Trophoblast cell (in vitro differentiated cells and primary cell): ENCODE data around the gene LYPD3.

Source experiments
- DNase-seq, 2 donors: peaks; one replicate each; pipeline ENCODE4 v3.0.0-alpha.2; 2016
- H2AFZ ChIP-seq: 2 replicates; pipeline ENCODE4 v1.6.1; 2013; ENCODE audit warnings: low read length, moderate library complexity, mild to moderate bottlenecking; ENCODE audit not compliant: insufficient read depth, poor library complexity
- H2AK5ac ChIP-seq: 2 replicates; pipeline ENCODE4 v1.6.1; 2013; ENCODE audit warnings: mild to moderate bottlenecking, low read length
- H2BK120ac ChIP-seq: 2 replicates; pipeline ENCODE4 v1.6.1; 2013; ENCODE audit warnings: low read length, mild to moderate bottlenecking, moderate library complexity; ENCODE audit not compliant: insufficient read depth, poor library complexity
- H2BK12ac ChIP-seq: 2 replicates; pipeline ENCODE4 v1.6.1; 2013; ENCODE audit warnings: mild to moderate bottlenecking, low read length, moderate library complexity
- H2BK5ac ChIP-seq: 2 replicates; pipeline ENCODE4 v1.6.1; 2013; ENCODE audit warnings: low read length, low read depth, moderate library complexity, mild to moderate bottlenecking; ENCODE audit not compliant: poor library complexity
- H3K14ac ChIP-seq: 2 replicates; pipeline ENCODE4 v1.6.1; 2013; ENCODE audit warnings: mild to moderate bottlenecking, low read length
- H3K18ac ChIP-seq: 2 replicates; pipeline ENCODE4 v1.6.1; 2013; ENCODE audit warnings: mild to moderate bottlenecking, low read length
- H3K23ac ChIP-seq: 2 replicates; pipeline ENCODE4 v1.6.1; 2013; ENCODE audit warnings: low read length
- H3K27ac ChIP-seq: 2 replicates; pipeline ENCODE4 v1.5.1; 2013; ENCODE audit warnings: low read depth, mild to moderate bottlenecking, inconsistent platforms, low read length, moderate library complexity
- H3K27me3 ChIP-seq: 2 replicates; pipeline ENCODE4 v1.6.1; 2013; ENCODE audit warnings: inconsistent platforms, mild to moderate bottlenecking, low read length, moderate library complexity; ENCODE audit not compliant: insufficient read depth
- H3K36me3 ChIP-seq, 2 experiments: 1 replicate in 1 of 2; 2 replicates in 1 of 2; pipeline ENCODE4 v1.6.1; 2013; ENCODE audit warnings: low read length in 2 of 2, mild to moderate bottlenecking in 2 of 2, moderate library complexity in 1 of 2; ENCODE audit not compliant: insufficient read depth in 2 of 2, control insufficient read depth in 1 of 2
- H3K4ac ChIP-seq: 2 replicates; pipeline ENCODE4 v1.6.1; 2013; ENCODE audit warnings: low read depth, mild to moderate bottlenecking, low read length, moderate library complexity
- H3K4me1 ChIP-seq, 2 experiments: 1 replicate in 1 of 2; 2 replicates in 1 of 2; pipeline ENCODE4 v1.6.1; 2013; ENCODE audit warnings: low read length in 2 of 2, mild to moderate bottlenecking in 2 of 2, moderate library complexity in 1 of 2; ENCODE audit not compliant: insufficient read depth in 2 of 2, control insufficient read depth in 1 of 2
- H3K4me2 ChIP-seq: 2 replicates; pipeline ENCODE4 v1.6.1; 2013; ENCODE audit warnings: inconsistent platforms, mild to moderate bottlenecking, low read length, moderate library complexity
- H3K4me3 ChIP-seq: 2 replicates; pipeline ENCODE4 v1.5.1; 2013; ENCODE audit warnings: mild to moderate bottlenecking, low read depth, low read length, inconsistent platforms
- H3K79me1 ChIP-seq: one replicate; pipeline ENCODE4 v1.6.1; 2013; ENCODE audit warnings: low read length
- H3K79me2 ChIP-seq: 2 replicates; pipeline ENCODE4 v1.6.1; 2013; ENCODE audit warnings: low read length, mild to moderate bottlenecking; ENCODE audit not compliant: control insufficient read depth, insufficient read depth, poor library complexity
- H3K9ac ChIP-seq: 2 replicates; pipeline ENCODE4 v1.6.1; 2013; ENCODE audit warnings: mild to moderate bottlenecking, low read length
- H3K9me3 ChIP-seq: 2 replicates; pipeline ENCODE4 v1.6.1; 2013; ENCODE audit warnings: low read depth, mild to moderate bottlenecking, control low read depth, inconsistent platforms, low read length; ENCODE audit not compliant: insufficient read depth
- H4K12ac ChIP-seq: 2 replicates; pipeline ENCODE4 v1.6.1; 2013; ENCODE audit warnings: low read depth, mild to moderate bottlenecking, low read length, moderate library complexity
- H4K8ac ChIP-seq: 2 replicates; pipeline ENCODE4 v1.6.1; 2013; ENCODE audit warnings: low read depth, mild to moderate bottlenecking, low read length, moderate library complexity
- H4K91ac ChIP-seq: one replicate; pipeline ENCODE4 v1.6.1; 2013; ENCODE audit warnings: low read depth, mild to moderate bottlenecking, low read length, moderate library complexity
- WGBS: extraction: QIAGEN DNeasy Blood & Tissue Kit; methylation state at CpG from one replicate; pipeline ENCODE4 v1.1.7; 2013; ENCODE audit warnings: missing lambda C conversion rate; ENCODE audit not compliant: insufficient read length, insufficient coverage; ENCODE audit errors: extremely low coverage; 5-methylcytosine and 5-hydroxymethylcytosine counted together

The LYPD3 gene

GRCh38 chr19:43430976-43431375 lies 34.4 kb downstream of the LYPD3 start:
- no peak overlapping the region for H2BK120ac ChIP-seq
- no peak overlapping the region for H2AK5ac ChIP-seq
- no peak overlapping the region for H3K4me2 ChIP-seq
- no peaks in the 10 kb centered on the region for H3K79me1 ChIP-seq
- H3K23ac ChIP-seq, result no peak overlapping the region
- H4K8ac ChIP-seq, result no peak overlapping the region
- no peak overlapping the region for H2BK5ac ChIP-seq
- no peaks in the 10 kb centered on the region for H3K9me3 ChIP-seq
- no peaks in the 10 kb centered on the region for H3K36me3 ChIP-seq
- H3K4me3 ChIP-seq, result no peak overlapping the region
- H3K4ac ChIP-seq, result no peak overlapping the region
- no peaks in the 10 kb centered on the region for H3K79me2 ChIP-seq
- no peak overlapping the region for H3K18ac ChIP-seq
- no peak overlapping the region for H3K14ac ChIP-seq
- no peak overlapping the region for H2BK12ac ChIP-seq
- no peak overlapping the region for H3K27ac ChIP-seq
- no peak for DNase-seq
- no peak overlapping the region for H3K9ac ChIP-seq
- no peak overlapping the region for H2AFZ ChIP-seq
- H3K27me3 ChIP-seq, result no peaks in the 10 kb centered on the region
- no peaks in the 10 kb centered on the region for H3K4me1 ChIP-seq
- no CpG with 5 or more reads among the region's 9 CpGs for WGBS
- H4K91ac ChIP-seq, result no peak overlapping the region
- no peak overlapping the region for H4K12ac ChIP-seq

GRCh38 chr19:43430142-43430710 lies 35.2 kb downstream of the LYPD3 start:
- Histone ChIP-seq H2BK12ac (no peak overlapping the region), H3K9me3 (no peaks in the 10 kb centered on the region), H2BK5ac (no peak overlapping the region), H3K23ac (no peak overlapping the region), H4K12ac (no peak overlapping the region), H3K14ac (no peak overlapping the region), H3K79me1 (no peaks in the 10 kb centered on the region), H3K27ac (no peak overlapping the region), H4K91ac (no peak overlapping the region), H3K4me1 (no peaks in the 10 kb centered on the region), H3K36me3 (no peaks in the 10 kb centered on the region), H2AFZ (no peak overlapping the region), H2AK5ac (no peak overlapping the region), H2BK120ac (no peak overlapping the region), H3K79me2 (no peaks in the 10 kb centered on the region), H3K9ac (no peak overlapping the region), H3K27me3 (no peaks in the 10 kb centered on the region), H3K4me2 (no peak overlapping the region), H3K18ac (no peak overlapping the region), H3K4me3 (no peak overlapping the region), H4K8ac (no peak overlapping the region), H3K4ac (no peak overlapping the region)
- DNase-seq, result no peak
- WGBS, result no CpG with 5 or more reads among the region's 6 CpGs

- Histone ChIP-seq H2AK5ac (no peak overlapping the region), H3K18ac (no peak overlapping the region), H4K12ac (no peak overlapping the region), H4K91ac (no peak overlapping the region), H3K27me3 (no peaks in the 10 kb centered on the region), H3K27ac (no peak overlapping the region), H3K4me1 (no peaks in the 10 kb centered on the region), H2AFZ (no peak overlapping the region), H3K23ac (no peak overlapping the region), H2BK120ac (no peak overlapping the region), H3K4me2 (no peak overlapping the region), H3K14ac (no peak overlapping the region), H2BK5ac (no peak overlapping the region), H3K9ac (no peak overlapping the region), H3K79me1 (no peaks in the 10 kb centered on the region), H3K9me3 (no peaks in the 10 kb centered on the region), H2BK12ac (no peak overlapping the region), H3K36me3 (no peaks in the 10 kb centered on the region), H3K4ac (no peak overlapping the region), H3K79me2 (no peaks in the 10 kb centered on the region), H3K4me3 (no peak overlapping the region), H4K8ac (no peak overlapping the region)
- no CpG with 5 or more reads among the region's 7 CpGs for WGBS
- DNase-seq, result no peak
These were observed 36.0 kb downstream of the LYPD3 start for GRCh38 chr19:43429395-43429794.

GRCh38 chr19:43425567-43426392 lies 39.6 kb downstream of the LYPD3 start:
- Histone ChIP-seq H2AK5ac (no peak overlapping the region), H2BK12ac (no peak overlapping the region), H3K14ac (no peak overlapping the region), H3K36me3 (no peaks in the 10 kb centered on the region), H4K8ac (no peak overlapping the region), H3K9me3 (no peaks in the 10 kb centered on the region), H3K9ac (no peak overlapping the region), H3K27me3 (no peaks in the 10 kb centered on the region), H2BK120ac (no peak overlapping the region), H4K91ac (no peak overlapping the region), H3K23ac (no peak overlapping the region), H2BK5ac (no peak overlapping the region), H3K4me3 (no peak overlapping the region), H4K12ac (no peak overlapping the region), H3K79me1 (no peaks in the 10 kb centered on the region), H3K79me2 (no peaks in the 10 kb centered on the region), H3K18ac (no peak overlapping the region), H3K4ac (no peak overlapping the region), H2AFZ (no peak overlapping the region), H3K4me2 (no peak overlapping the region), H3K4me1 (no peaks in the 10 kb centered on the region), H3K27ac (no peak overlapping the region)
- no CpG with 5 or more reads among the region's 8 CpGs for WGBS
- DNase-seq, result no peak
